ENCODE results near the gene LARP1B.

The LARP1B gene

GRCh38 chr4:128241425-128241913 lies 180.4 kb downstream of the LARP1B start:
- no peak for TF ChIP-seq ZFP3 (CRISPR knock-in tag; IDR thresholded peaks at IDR 0.05)
- peak; percentile 44; the same call in 1 of the 2 replicates for TF ChIP-seq TCF4 (CRISPR knock-in tag; IDR thresholded peaks at IDR 0.05; ENCODE audit: borderline replicate concordance)
- no peak for TF ChIP-seq CREB5 (CRISPR knock-in tag; IDR thresholded peaks at IDR 0.05; ENCODE audit: low read depth)
- TF ChIP-seq ISL1 (CRISPR knock-in tag; IDR thresholded peaks at IDR 0.05): peak; percentile 66
- no peak for TF ChIP-seq ARNTL (CRISPR knock-in tag; IDR thresholded peaks at IDR 0.05; ENCODE audit: borderline replicate concordance, low read depth)
- peak; percentile 90 for ATAC-seq

GRCh38 chr4:128241981-128242380 lies 180.9 kb downstream of the LARP1B start:
- ATAC-seq: no peak
- no peak; the same call in 1 of the 2 replicates for TF ChIP-seq ISL1 (CRISPR knock-in tag; IDR thresholded peaks at IDR 0.05)
- TF ChIP-seq BACH2 (CRISPR knock-in tag; IDR thresholded peaks at IDR 0.05; ENCODE audit: borderline replicate concordance): no peak
- TF ChIP-seq SNAI2 (CRISPR knock-in tag; IDR thresholded peaks at IDR 0.05): no peak
- no peak for TF ChIP-seq ZFP30 (CRISPR knock-in tag; IDR thresholded peaks at IDR 0.05)
- no peak for TF ChIP-seq ESRRG (CRISPR knock-in tag; IDR thresholded peaks at IDR 0.05)
- TF ChIP-seq TSHZ2 (CRISPR knock-in tag; IDR thresholded peaks at IDR 0.05): no peak

- TF ChIP-seq TSHZ2 (CRISPR knock-in tag; IDR thresholded peaks at IDR 0.05): no peak
- no peak for TF ChIP-seq CSDC2 (CRISPR knock-in tag; IDR thresholded peaks at IDR 0.05)
- no peak for TF ChIP-seq CREB5 (CRISPR knock-in tag; IDR thresholded peaks at IDR 0.05; ENCODE audit: low read depth)
- TF ChIP-seq OSR1 (CRISPR knock-in tag; IDR thresholded peaks at IDR 0.05): no peak
- TF ChIP-seq GLIS3 (CRISPR knock-in tag; IDR thresholded peaks at IDR 0.05): no peak
- TF ChIP-seq TCF4 (CRISPR knock-in tag; IDR thresholded peaks at IDR 0.05; ENCODE audit: borderline replicate concordance): no peak
- no peak for TF ChIP-seq ARNTL (CRISPR knock-in tag; IDR thresholded peaks at IDR 0.05; ENCODE audit: borderline replicate concordance, low read depth)
- no peak for TF ChIP-seq RARB (CRISPR knock-in tag; IDR thresholded peaks at IDR 0.05)
- no peak for TF ChIP-seq PPARA (CRISPR knock-in tag; IDR thresholded peaks at IDR 0.05; ENCODE audit: borderline replicate concordance)
- no peak for ATAC-seq
Observed at GRCh38 chr4:128242601-128243000, 181.5 kb downstream of the LARP1B start.

GRCh38 chr4:128244379-128244778 lies 183.3 kb downstream of the LARP1B start:
- ATAC-seq: no peak
- no peak for TF ChIP-seq GLIS3 (CRISPR knock-in tag; IDR thresholded peaks at IDR 0.05)
- TF ChIP-seq ZFP3 (CRISPR knock-in tag; IDR thresholded peaks at IDR 0.05): no peak
- no peak for TF ChIP-seq ZNF70 (CRISPR knock-in tag; IDR thresholded peaks at IDR 0.05)
- no peak for TF ChIP-seq ZC3H10 (CRISPR knock-in tag; IDR thresholded peaks at IDR 0.05)
- TF ChIP-seq CSRNP3 (CRISPR knock-in tag; IDR thresholded peaks at IDR 0.05): no peak
- TF ChIP-seq ZNF565 (CRISPR knock-in tag; conservative IDR thresholded peaks at IDR 0.05; ENCODE audit: low read depth): no peak
- TF ChIP-seq TSHZ2 (CRISPR knock-in tag; IDR thresholded peaks at IDR 0.05): no peak
- TF ChIP-seq CSDC2 (CRISPR knock-in tag; IDR thresholded peaks at IDR 0.05): no peak
- no peak for TF ChIP-seq TOX (CRISPR knock-in tag; IDR thresholded peaks at IDR 0.05; ENCODE audit: borderline replicate concordance)
- TF ChIP-seq POU6F1 (CRISPR knock-in tag; IDR thresholded peaks at IDR 0.05; ENCODE audit: borderline replicate concordance, low read depth): no peak
- TF ChIP-seq PPARA (CRISPR knock-in tag; IDR thresholded peaks at IDR 0.05; ENCODE audit: borderline replicate concordance): no peak
- TF ChIP-seq OSR1 (CRISPR knock-in tag; IDR thresholded peaks at IDR 0.05): no peak
- TF ChIP-seq ISL1 (CRISPR knock-in tag; IDR thresholded peaks at IDR 0.05): no peak
- TF ChIP-seq RARB (CRISPR knock-in tag; IDR thresholded peaks at IDR 0.05): no peak

All from SK-N-SH treated with all-trans-retinoic acid at 6 μM for 48 hours (cell line).